Hematopoietic multipotent progenitor cell treated with erythropoietin and hydrocortisone succinate and interleukin-3 and kit ligand, for 17 days (in vitro differentiated cells): ENCODE results near the gene PDZRN3.

Experiments
- DNase-seq: peaks from one replicate; pipeline ENCODE4 v3.0.0-alpha.2; 2015; ENCODE audit warnings: low spot score

PDZRN3 gene

GRCh38 chr3:73451301-73451944 lies 173.3 kb downstream of the PDZRN3 start:
- DNase-seq, result no peak

GRCh38 chr3:73449774-73450173 lies 175.0 kb downstream of the PDZRN3 start:
- no peak for DNase-seq

GRCh38 chr3:73448761-73449301 lies 175.9 kb downstream of the PDZRN3 start:
- DNase-seq, result no peak

GRCh38 chr3:73448041-73448440 lies 176.7 kb downstream of the PDZRN3 start:
- DNase-seq, result no peak

GRCh38 chr3:73447111-73447510 lies 177.6 kb downstream of the PDZRN3 start:
- DNase-seq, result no peak

GRCh38 chr3:73446467-73447110 lies 178.2 kb downstream of the PDZRN3 start:
- DNase-seq, result no peak

GRCh38 chr3:73442886-73443285 lies 181.9 kb downstream of the PDZRN3 start:
- DNase-seq, result no peak

- DNase-seq, result no peak
These were observed 182.6 kb downstream of the PDZRN3 start for GRCh38 chr3:73442152-73442551.

GRCh38 chr3:73437828-73438227 lies 186.9 kb downstream of the PDZRN3 start:
- DNase-seq, result no peak

- DNase-seq, result no peak
These were observed 189.7 kb downstream of the PDZRN3 start for GRCh38 chr3:73435055-73435454.

- DNase-seq, result no peak
These were observed 191.1 kb downstream of the PDZRN3 start for GRCh38 chr3:73433687-73434086.

- DNase-seq, result no peak
These were observed 191.7 kb downstream of the PDZRN3 start for GRCh38 chr3:73433079-73433478.

GRCh38 chr3:73432706-73433032 lies 192.1 kb downstream of the PDZRN3 start:
- DNase-seq, result no peak

GRCh38 chr3:73432023-73432705 lies 192.6 kb downstream of the PDZRN3 start:
- no peak for DNase-seq

- no peak for DNase-seq
These were observed 193.4 kb downstream of the PDZRN3 start for GRCh38 chr3:73431183-73431900.

GRCh38 chr3:73427048-73427706 lies 197.6 kb downstream of the PDZRN3 start:
- DNase-seq, result no peak

- no peak for DNase-seq
These were observed 198.1 kb downstream of the PDZRN3 start for GRCh38 chr3:73426606-73427005.

GRCh38 chr3:73423116-73423515 lies 201.6 kb downstream of the PDZRN3 start:
- DNase-seq, result no peak

GRCh38 chr3:73422571-73422970 lies 202.2 kb downstream of the PDZRN3 start:
- DNase-seq, result no peak

- DNase-seq, result no peak
These were observed 204.8 kb downstream of the PDZRN3 start for GRCh38 chr3:73419942-73420341.

- no peak for DNase-seq
These were observed 205.4 kb downstream of the PDZRN3 start for GRCh38 chr3:73419179-73419803.

GRCh38 chr3:73418681-73419080 lies 206.1 kb downstream of the PDZRN3 start:
- no peak for DNase-seq
